NCI-H1105 treated with DMSO at 0.1 percent for 48 hours (cell line): ENCODE measurements around the gene CFAP97D1.

Experiments used
- DNase-seq: peaks from one replicate; lab custom pipeline; 2025; lab: John Stamatoyannopoulos, UW

The CFAP97D1 gene

DNA sequence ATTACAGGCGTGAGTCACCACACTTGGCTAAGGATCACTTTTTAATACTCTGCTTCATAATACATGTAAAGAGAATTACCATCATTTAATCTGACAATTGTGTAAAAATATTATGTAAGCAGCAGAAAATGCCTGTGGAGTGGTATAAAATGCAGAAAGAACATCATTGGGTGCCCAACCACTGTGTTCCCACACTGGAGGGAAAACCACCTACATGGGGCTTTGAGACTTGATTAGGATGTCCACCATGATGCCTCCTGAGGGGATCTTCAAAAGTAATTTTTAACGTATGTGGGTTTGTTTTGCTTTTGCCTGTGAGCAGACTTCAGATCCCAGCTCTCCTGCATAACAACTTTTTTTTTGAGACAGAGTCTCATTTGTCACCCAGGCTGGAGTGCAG is 18.8 kb downstream of the CFAP97D1 start:
- no peak for DNase-seq

DNA sequence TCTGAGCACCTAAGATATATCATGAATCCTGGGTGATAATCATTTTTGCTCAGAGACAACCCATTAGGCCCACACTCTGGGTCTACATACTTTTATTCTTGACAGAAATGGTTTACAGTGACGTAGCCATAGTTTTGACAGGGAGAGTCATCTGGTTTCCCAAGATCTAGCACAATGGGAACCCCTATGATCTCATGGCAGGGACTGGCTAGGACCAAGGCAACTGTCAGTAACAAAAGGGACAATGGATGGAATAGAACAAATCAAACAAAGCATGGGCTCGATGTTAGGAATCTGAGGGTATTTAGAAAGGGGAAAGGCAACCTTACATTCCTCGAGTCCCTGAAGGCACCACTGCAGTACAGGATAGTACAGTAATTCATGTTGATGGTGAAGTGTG is 20.5 kb downstream of the CFAP97D1 start:
- no peak for DNase-seq

DNA sequence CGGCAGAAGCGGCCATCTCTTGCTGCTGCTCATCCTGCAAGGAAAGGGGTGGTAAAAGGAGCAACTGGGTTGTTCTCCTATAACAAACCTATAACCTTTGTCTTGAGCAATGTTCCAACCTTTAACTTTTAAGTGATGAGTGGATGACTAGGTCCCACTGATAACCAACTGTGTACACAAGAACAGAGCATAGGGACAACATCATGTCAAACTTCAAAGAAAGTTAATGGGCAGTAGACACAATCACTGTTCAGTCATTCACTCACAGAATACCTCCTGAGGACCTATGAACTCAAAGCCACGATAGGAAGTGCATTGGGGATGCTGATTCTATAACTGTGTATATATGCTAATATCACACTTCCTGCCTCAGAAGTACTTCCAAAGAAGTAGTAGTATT is 21.6 kb downstream of the CFAP97D1 start:
- DNase-seq: no peak

DNA sequence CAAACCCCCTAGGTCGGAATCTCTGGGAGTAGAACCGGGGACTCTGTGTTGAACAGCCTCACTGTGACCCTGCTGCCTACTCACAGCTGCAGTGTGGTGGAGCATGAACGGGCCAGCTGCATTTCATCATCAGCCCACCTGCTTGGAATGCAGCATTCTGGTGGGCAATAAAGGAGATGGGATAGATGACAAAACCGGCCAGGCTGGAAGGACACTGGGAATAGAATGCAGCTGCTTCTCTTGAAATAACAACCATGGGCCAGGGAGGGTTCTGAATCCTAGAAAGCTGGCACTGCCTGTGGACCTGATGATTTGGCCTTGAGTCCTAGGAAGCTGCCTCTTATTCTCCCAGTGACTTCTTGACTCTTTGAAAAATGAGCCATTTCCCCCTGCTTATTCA is 23.5 kb downstream of the CFAP97D1 start:
- DNase-seq: no peak

DNA sequence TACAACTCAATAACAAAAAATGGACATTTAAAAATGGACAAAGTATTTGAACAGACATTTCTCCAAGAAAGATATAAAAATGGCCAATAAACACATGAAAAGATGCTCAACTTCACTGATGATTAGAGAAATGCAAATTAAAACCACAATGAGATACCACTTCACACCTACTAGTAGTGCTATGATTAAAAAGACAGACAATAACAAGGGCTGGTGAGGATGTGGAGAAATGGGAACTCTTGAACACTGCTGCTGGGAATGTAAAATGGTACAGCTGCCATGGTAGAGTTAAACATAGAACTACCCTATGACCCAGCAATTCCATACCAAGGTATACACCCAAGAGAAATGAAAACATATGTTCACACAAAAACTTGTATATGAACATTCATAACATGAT is 24.9 kb downstream of the CFAP97D1 start:
- no peak for DNase-seq

DNA sequence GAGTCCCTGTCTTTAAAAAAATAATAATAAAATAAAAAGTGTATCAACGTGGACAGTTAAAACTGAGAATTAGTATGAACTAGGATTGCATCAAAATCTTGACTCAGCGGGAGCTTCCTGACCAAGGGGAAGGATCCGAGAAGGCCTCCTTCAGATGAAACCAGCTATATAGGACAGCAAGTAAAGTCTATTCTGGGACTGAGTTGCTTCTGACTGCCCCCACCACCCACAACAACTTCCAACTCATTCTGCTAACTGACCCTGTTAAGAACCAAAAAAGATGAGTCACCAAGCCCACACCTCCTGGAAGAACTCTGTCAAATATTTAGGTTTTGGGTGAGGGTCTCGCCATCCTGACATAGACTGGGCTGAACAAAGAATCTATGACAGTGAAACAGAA is 27.8 kb downstream of the CFAP97D1 start:
- no peak for DNase-seq

DNA sequence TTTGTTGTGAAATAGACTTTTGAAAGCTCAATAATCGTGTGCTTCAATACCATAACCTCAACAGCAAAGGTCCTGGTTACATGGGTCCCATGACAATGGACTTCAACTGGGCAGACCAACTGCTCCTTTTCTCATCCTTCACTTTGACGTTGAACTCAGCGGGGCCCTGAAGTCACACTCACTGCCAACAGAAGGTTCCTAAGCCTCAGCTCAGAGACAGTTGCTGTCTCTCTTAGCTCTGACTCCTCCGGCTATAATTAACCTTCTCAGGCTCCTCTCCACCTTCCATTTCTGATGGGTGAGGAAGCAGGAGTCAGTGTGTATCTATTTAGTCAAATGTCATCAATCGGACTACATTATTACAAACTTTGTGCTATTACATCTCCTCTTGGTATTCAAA is 28.9 kb downstream of the CFAP97D1 start:
- no peak for DNase-seq

DNA sequence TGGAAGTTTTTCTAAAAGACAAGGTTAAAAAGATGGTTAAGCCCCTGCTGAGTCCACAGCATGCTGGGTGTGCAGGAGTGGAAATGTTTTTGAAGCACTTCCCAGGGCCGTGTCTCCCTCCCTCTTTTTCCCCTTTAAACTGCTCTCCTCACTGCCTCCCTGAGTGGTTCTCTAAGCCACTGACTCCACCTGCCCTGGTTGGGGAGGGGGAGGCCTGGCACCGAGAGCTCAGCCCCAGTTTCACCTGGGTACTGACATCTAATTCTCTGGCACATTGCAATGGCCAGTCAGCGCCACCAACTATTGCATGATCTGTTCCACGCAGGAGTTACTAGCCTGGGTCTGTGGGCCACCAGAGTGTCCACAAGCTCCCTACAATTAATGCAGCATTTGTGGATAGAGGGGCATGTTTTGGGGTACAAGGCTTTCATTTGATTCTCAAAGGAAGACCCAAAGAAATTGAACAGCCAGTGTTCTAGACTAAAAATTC is 30.0 kb downstream of the CFAP97D1 start:
- DNase-seq: no peak

DNA sequence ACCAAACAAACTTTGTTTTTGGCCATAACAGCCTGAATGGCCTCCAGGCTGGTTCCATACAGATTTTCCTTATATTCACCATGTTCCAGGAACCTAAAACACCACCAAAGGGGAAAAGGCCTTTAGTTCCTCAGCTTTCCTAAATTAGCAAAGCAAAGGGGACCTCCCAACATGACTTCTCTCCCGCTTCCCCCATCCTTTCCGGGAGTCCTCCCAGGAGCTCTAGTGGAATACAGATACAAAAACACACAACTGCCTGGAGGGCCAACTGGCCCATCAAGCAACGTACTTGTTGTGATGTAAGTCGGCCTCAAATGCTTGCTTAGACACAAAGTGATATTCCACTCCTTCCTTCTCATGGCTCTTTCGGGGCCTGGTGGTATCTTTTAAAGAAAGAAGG is 30.6 kb downstream of the CFAP97D1 start:
- DNase-seq: no peak

DNA sequence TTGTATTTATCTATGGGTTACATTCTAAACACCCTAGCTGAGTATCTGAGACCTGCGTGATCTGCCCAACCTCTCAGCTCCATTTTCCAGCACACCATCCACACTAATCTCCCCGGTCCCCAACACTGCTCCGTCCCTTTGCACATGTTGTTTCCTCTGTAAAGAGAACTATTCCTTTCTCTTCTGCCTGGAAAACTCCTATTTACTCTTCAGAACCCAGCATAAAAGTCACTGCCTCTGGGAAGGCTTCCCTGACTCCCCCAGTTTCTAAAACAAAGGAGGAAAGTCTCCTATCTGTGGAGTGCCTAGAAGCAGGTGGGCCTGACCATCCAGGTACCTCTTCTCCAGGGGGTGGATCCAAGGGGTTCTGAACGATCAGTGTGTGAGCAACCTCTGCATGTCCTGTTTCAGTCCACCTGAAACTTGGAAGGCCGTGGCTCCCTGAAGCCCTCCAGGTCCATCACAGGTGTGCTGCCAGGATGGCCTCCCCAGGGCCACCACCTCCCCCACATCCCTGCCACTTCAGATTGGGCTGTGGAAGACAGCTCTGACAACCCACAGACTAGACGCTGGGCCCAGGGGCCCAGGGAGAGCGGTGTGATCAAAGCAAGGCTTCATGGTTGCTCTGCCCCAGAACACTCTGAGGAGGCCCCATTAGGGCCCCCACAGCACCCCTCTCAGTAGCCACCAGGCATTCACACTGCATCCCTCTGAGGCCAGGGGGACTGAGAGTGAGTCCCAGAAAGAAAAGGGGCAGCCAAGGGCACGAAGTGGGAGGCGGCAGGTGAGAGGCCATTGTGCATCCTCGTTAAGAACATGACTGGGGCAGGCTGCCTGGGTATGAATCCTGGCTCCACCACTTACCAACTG is 32.4 kb downstream of the CFAP97D1 start:
- DNase-seq: no peak

DNA sequence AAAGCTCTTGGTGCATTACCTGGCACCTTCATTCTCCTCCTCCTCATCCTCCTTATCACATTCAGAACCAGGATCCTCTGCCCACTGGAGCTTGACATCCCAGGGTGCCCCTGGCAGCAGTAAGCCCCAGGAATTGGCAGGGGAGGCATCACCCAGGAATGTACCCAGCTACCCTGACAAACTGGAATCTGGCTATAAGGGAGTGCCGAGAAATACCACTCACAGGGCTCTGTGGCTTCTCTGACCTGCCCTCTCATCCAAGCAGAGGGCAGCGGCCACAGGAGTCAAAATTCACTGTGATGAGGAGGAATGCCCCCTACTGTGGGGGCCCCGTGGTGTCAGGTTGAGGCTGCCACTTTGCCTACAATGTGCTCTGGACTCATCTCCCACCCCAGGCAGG is 33.2 kb downstream of the CFAP97D1 start:
- DNase-seq: no peak

DNA sequence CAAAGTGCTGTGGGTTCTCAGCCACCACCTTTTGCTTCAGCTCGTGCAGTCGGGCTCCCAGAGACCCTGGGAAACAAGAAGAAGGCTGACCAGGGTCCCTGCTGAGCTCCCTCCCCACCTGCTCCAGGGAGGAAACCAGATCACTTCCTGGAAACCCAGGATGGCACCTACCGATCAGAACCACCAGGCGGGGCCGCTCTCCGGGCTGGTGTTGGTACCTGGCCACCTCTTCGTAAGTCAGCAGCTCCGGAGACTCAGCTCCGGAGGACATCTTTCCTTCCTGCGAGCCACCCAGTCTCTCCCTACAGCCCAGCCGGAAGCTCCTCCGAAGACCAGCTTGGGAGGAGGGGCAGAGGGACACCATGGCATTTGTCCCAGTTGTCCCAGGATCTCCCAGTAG is 33.8 kb downstream of the CFAP97D1 start:
- no peak for DNase-seq

DNA sequence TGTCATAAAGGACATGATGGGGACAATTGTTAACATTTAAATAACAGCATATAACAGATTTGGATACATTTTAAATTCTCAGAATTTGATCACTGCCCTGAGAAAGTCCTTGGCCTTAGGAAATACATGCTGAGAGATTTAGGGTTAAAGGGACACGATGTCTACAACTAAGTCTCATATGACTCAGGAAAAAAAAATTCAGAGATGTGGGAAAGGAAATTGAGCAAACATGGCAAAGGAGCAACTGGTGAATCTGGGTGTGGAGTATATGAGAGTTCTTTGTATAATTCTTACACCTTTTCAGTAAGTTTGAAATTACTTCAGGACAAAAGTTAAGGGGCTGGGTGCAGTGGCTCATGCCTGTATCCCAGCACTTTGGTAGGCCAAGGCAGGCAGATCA is 34.5 kb downstream of the CFAP97D1 start:
- no peak for DNase-seq

DNA sequence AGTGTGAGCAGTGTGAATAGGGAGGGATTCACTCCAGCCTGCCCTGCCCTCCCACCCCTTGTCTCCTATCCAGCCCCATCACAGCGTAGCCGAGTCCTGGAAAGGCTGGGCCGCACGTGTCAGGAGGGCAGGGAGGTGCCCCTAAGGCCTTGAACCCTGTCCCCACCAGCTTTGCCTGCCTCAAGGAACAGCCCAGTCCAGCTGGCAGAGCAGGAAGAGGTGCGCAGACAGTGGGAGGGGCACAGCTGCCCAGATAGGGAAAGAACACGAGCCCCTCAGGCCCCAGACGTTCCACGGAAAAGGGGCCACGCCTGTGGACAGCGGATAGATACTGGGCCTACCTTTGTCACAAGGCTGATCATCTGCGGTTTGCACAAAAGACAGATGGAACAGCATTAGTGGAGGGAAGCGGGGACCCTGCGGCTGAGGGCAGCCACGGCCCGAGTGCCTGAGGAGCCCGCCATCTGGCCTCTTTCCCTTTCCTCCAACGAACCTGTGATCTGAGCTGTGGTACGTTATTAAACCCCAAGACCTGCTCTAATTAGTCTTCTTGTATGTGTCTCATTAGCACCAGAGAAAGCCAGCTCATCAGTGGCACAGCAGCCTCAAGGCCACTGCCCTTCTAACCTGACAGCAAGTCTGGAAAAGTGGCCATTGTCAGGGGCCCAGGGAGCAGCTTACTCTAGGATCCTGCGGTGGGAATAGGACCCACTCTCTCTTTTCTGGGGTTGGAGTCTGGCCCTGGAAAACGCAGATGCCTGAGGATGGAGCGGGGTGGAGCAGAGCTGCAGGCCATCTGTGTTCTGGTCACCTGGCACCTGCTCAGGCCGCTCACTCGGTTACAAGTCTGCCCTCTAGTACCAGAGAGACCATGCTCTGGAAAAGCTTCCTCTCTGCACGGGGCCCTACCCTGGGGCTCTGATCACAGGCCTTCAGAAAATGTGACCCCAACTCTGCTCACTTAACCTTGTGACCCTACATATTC is 36.4 kb downstream of the CFAP97D1 start:
- no peak for DNase-seq

DNA sequence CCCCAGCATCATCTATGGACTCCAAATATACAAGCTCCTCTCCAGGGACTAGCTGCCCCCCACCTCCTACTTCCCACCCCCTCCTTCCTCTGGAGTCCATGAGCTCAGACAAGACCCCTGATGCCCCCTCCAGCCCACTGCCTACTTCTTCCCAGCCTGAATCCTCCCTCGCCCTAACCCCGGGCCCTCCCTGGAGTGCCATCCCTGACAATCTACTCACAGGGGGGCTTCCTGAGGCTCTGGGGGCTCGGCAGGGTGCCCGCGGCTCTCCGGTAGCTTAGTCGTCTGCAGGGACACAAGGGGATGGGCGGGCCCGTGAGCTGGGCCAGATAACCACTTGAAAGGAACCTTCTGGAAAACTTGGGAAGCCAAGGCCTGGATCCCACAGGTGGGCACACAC is 37.6 kb downstream of the CFAP97D1 start:
- DNase-seq: no peak

DNA sequence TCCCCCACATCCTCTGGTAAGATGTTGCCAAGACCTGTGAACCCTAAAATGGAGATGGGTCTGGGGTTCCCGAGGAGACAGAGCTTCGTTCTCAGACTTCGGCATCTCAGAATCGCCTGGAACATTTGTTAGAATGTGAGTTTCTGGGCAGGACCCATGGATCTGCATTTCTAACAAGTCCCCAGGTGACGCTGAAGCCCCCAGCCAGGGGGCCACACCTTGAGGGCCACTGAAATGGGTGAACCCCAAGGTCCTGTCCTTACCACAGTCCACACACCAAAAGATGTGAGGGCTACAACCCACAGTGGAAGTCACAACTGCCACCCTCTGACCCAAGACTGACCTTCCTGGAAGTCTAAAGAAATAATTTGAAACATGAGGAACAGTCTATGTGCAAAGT is 38.7 kb downstream of the CFAP97D1 start:
- DNase-seq: no peak

DNA sequence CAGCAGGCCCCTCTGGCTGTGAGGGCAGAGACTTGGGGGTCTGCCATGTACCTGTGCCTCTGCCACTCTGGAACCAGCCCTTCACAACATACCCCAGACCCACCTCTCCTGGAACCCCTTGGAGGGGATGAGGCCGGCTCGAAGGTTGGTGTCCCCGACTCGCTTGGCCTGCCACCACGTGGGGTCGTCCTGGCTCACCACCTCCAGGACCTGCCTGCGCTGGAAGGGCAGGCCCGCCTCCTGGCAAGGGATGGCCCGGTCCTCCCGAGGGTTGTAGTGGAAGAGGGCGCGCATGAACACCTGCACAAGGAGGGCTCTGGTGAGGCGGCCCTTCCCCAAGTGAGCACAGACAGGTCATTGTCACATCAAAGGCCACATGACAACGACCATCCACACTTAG is 40.5 kb downstream of the CFAP97D1 start:
- DNase-seq: no peak

DNA sequence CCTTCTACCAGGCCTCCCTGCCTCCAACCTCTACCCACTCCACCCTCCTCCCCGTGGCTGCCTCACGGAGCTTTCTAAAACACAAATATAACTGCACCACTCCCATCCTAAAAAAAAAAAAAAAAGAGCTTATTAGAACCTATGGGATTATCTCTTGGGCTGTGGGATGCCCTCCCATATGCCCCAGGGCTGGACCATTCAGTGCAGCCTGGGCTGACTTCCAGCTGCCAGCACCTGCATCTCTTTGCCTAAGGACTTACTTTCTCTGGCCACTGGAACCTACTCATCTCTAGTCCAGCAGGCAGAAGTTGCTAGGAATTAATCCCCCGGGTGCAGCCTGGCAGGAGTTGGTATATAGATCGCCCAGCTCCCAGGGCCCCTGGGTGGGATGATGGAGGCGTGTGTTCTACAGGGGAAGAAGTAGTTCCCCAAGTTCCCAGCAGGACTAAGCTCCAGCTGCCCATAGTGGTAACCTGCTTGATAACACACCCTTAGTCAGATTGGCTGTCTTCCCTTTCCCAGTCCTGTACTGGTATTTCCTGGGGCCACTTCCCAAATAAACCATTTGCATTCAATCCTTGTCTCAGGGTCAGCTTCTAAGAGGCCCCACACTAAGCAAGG is 42.4 kb downstream of the CFAP97D1 start:
- DNase-seq: no peak

DNA sequence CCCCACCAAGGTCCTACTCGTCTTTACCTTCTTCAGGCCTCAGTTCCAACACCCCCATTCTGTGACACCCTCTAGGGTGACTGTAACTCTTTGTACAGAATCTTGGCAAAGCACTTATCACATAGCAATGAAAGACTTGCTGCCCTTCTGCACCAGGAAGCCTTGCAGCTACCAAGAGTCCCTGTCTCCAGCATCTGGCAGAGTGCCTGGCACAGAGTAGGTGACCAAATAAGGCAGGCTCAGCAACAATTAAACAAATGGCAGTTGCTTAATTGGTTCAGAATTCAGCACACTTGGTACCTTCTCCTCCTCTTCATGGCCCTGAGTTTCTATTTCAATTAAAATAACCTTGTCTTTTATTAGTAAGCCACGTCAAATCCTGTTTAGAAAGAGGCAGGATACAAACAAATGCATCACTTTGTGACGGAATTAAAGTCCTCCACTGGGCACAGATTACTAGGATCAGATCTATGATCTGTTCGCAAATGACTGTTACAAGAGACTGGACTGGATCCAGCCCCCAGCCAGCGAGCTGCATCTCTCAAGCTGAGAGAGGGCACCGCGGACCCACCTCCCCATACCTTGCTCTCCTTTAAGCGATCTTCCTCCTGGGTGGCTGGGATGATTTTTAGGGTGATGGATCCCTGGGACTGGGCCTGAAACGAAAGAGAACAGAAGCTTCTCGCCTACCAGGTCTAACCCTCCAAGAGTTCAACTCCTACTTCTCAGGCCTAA is 43.3 kb downstream of the CFAP97D1 start:
- no peak for DNase-seq

DNA sequence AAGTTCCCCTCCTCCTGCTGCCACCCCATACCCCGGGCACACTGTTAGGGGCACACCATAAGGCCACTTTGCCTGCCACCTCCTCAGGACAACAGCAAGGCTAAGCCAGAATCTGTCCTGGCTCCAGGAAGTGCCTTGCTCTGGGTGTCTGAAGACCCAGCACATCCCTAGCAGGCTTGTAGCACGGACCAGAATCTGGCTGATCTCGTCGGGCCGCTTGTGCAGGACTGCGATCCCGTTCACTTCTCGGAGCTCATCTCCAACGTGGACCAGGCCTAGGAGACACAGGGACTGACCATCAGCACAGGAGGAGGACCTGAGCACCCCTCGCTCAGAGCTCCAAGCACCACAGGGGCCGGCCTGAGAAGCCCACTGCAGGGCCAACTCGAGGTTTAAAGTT is 45.3 kb downstream of the CFAP97D1 start:
- DNase-seq: no peak

DNA sequence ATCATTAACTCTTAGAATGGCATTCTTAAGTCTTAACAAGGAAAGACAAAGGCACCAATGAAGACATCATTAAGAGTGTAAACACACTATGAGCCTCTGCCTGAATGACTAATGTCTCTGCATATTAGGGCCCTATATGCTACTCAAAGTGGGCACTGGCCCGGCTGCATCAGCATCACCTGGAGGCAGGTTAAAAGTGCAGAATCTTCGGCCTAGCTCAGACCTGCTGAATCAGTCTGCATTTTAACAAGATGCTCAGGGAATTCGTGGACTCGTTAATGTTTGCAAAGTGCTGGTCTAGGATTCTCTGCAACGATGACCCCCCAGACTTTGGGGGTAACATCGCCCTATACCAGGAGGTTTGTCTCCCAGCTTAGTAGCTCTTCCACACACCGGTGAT is 46.0 kb downstream of the CFAP97D1 start:
- no peak for DNase-seq

DNA sequence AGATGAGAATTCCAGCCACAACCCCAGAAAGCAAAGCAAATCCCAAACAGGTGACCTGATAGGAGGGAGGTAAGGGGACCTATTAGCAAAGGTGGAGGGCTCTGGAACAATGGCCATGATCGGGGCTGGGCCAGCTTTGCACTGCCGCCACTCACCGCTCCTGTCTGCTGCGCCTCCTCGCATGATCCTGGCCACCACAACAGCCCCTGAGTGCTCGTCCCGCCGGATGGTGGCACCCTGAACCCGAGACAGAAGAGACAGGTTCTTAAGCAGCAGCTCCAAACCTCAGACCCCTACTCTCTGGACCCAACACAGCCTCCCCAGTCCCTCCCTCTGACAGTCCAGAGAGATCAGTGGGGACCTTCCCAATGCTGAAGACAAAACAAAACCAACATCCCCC is 47.4 kb downstream of the CFAP97D1 start:
- no peak for DNase-seq
